Astrocyte of the spinal cord (primary cell): ENCODE measurements around the gene KCTD16.

Source experiments
- DNase-seq: peaks from one replicate; pipeline ENCODE4 v3.0.0; 2011; ENCODE audit warnings: low read depth, low spot score
- H3K4me3 ChIP-seq: 2 replicates; pipeline ENCODE4 v1.5.1; 2011; ENCODE audit warnings: low read depth, mild to moderate bottlenecking, low read length, moderate library complexity
- CTCF ChIP-seq: IDR thresholded peaks from 2 replicates; pipeline ENCODE4 v1.5.1; 2012; ENCODE audit warnings: low read depth, mild to moderate bottlenecking, low read length, inconsistent platforms
- in situ Hi-C: cut with HindIII; loops from 2 replicates; pipeline ENCODE4 v1.10.0; 2017; ENCODE audit warnings: low sequenced_read_pairs

KCTD16 gene

GRCh38 chr5:144448457-144448856 lies 277.8 kb downstream of the KCTD16 start:
- DNase-seq = no peak
- in situ Hi-C loops = no loop called here
- no peak for TF ChIP-seq CTCF

GRCh38 chr5:144451187-144451973 lies 280.7 kb downstream of the KCTD16 start:
- TF ChIP-seq CTCF = no peak
- in situ Hi-C loops = no loop called here
- DNase-seq = no peak
- no peak overlapping the region for H3K4me3 ChIP-seq

More at GRCh38 chr5:144448457-144448856, 277.8 kb downstream of the KCTD16 start:
- H3K4me3 ChIP-seq = no peak overlapping the region

GRCh38 chr5:144453753-144454152 lies 283.1 kb downstream of the KCTD16 start:
- H3K4me3 ChIP-seq = no peak overlapping the region
- in situ Hi-C loops = no loop called here
- TF ChIP-seq CTCF = no peak
- DNase-seq = no peak

GRCh38 chr5:144457160-144457559 lies 286.5 kb downstream of the KCTD16 start:
- in situ Hi-C loops = no loop called here
- no peak overlapping the region for H3K4me3 ChIP-seq
- no peak for DNase-seq
- TF ChIP-seq CTCF = no peak

GRCh38 chr5:144458216-144458615 lies 287.5 kb downstream of the KCTD16 start:
- TF ChIP-seq CTCF = no peak
- no peak for DNase-seq
- H3K4me3 ChIP-seq = no peak overlapping the region
- in situ Hi-C loops = no loop called here

- no peak overlapping the region for H3K4me3 ChIP-seq
- DNase-seq = peak; percentile 19
- in situ Hi-C loops = no loop called here
- no peak for TF ChIP-seq CTCF
These were observed 289.9 kb downstream of the KCTD16 start for GRCh38 chr5:144460600-144460999.
